ENCODE results near the gene AKT2. TPM values are rescaled to one million over a fixed set of nuclear protein-coding genes. Genes with fewer than 3 reads are reported as not detected.

AKT2 gene
- total and polyA plus RNA-seq, 2 experiments from 2014 or later: 60.1 to 193 TPM

GRCh38 chr19:40265763-40266099, 19.4 kb downstream of the AKT2 start:
- Histone ChIP-seq H3K4me3 (no peak overlapping the region), H3K27ac (no peak overlapping the region), H3K9me3 (ENCODE audit: low read depth) (no peaks in the 10 kb centered on the region), H3K4me1 (ENCODE audit: low read depth) (no peaks in the 10 kb centered on the region), H3K27me3 (no peaks in the 10 kb centered on the region), H3K36me3 (no peaks in the 10 kb centered on the region)
- no peak for TF ChIP-seq CTCF (IDR thresholded peaks at IDR 0.05; ENCODE audit: low read depth, low read length)
- no peak for DNase-seq (ENCODE audit: low read depth in 1 of 2, low spot score in 1 of 2)

- Histone ChIP-seq H3K36me3 (no peaks in the 10 kb centered on the region), H3K9me3 (ENCODE audit: low read depth) (no peaks in the 10 kb centered on the region), H3K27me3 (no peaks in the 10 kb centered on the region), H3K4me1 (ENCODE audit: low read depth) (no peaks in the 10 kb centered on the region), H3K4me3 (no peak overlapping the region), H3K27ac (no peak overlapping the region)
- no peak for TF ChIP-seq CTCF (IDR thresholded peaks at IDR 0.05; ENCODE audit: low read depth, low read length)
- DNase-seq (ENCODE audit: low read depth in 1 of 2, low spot score in 1 of 2): no peak
Measured at GRCh38 chr19:40265055-40265762, 19.9 kb downstream of the AKT2 start.

- Histone ChIP-seq H3K9me3 (ENCODE audit: low read depth) (no peaks in the 10 kb centered on the region), H3K27me3 (no peaks in the 10 kb centered on the region), H3K36me3 (no peaks in the 10 kb centered on the region), H3K27ac (no peak overlapping the region), H3K4me3 (no peak overlapping the region), H3K4me1 (ENCODE audit: low read depth) (no peaks in the 10 kb centered on the region)
- TF ChIP-seq CTCF (IDR thresholded peaks at IDR 0.05; ENCODE audit: low read depth, low read length): no peak
- no peak for DNase-seq (ENCODE audit: low read depth in 1 of 2, low spot score in 1 of 2)
Measured at GRCh38 chr19:40264314-40265054, 20.7 kb downstream of the AKT2 start.

GRCh38 chr19:40263440-40264313, 21.5 kb downstream of the AKT2 start:
- Histone ChIP-seq H3K36me3 (no peaks in the 10 kb centered on the region), H3K4me3 (no peak overlapping the region), H3K9me3 (ENCODE audit: low read depth) (no peaks in the 10 kb centered on the region), H3K4me1 (ENCODE audit: low read depth) (no peaks in the 10 kb centered on the region), H3K27ac (no peak overlapping the region), H3K27me3 (no peaks in the 10 kb centered on the region)
- no peak for DNase-seq (ENCODE audit: low read depth in 1 of 2, low spot score in 1 of 2)
- TF ChIP-seq CTCF (IDR thresholded peaks at IDR 0.05; ENCODE audit: low read depth, low read length): no peak

GRCh38 chr19:40262422-40262821, 22.7 kb downstream of the AKT2 start:
- DNase-seq (ENCODE audit: low read depth in 1 of 2, low spot score in 1 of 2): no peak
- H3K4me3 ChIP-seq: no peak overlapping the region
- no peaks in the 10 kb centered on the region for H3K27me3 ChIP-seq
- H3K4me1 ChIP-seq (ENCODE audit: low read depth): no peaks in the 10 kb centered on the region
- H3K9me3 ChIP-seq (ENCODE audit: low read depth): no peaks in the 10 kb centered on the region
- H3K36me3 ChIP-seq: no peaks in the 10 kb centered on the region
- no peak for TF ChIP-seq CTCF (IDR thresholded peaks at IDR 0.05; ENCODE audit: low read depth, low read length)
- no peak overlapping the region for H3K27ac ChIP-seq
